BJ (cell line): ENCODE results near the gene CEP164. TPM values are rescaled to one million over a fixed set of nuclear protein-coding genes. Genes with fewer than 3 reads are reported as not detected.

Experiments
- CTCF ChIA-PET: fragments of 350-600 bp; formaldehyde crosslinking; extraction: SDS; loops from one replicate; lab custom pipeline; 2021; ENCODE audit warnings: antibody characterized with exemption, inconsistent platforms; lab: Yijun Ruan, JAX
- POLR2A ChIA-PET: fragments of 300-600 bp; sonication (Branson Sonifier 250); formaldehyde crosslinking; extraction: SDS; loops from one replicate; lab custom pipeline; 2021; ENCODE audit warnings: antibody characterized with exemption; lab: Charles Lee
- DNase-seq: peaks from one replicate; pipeline ENCODE4 v3.0.0-alpha.2; 2011; ENCODE audit warnings: low read depth
- H3K27me3 ChIP-seq: 2 replicates; pipeline ENCODE4 v1.6.0; 2011; ENCODE audit warnings: low read length; ENCODE audit not compliant: control insufficient read depth, insufficient read depth
- H3K36me3 ChIP-seq: 2 replicates; pipeline ENCODE4 v1.5.1; 2011; ENCODE audit warnings: low read length; ENCODE audit not compliant: control insufficient read depth, insufficient read depth
- H3K4me3 ChIP-seq: 2 replicates; pipeline ENCODE4 v1.5.1; 2011; ENCODE audit warnings: low read depth, mild to moderate bottlenecking, control low read depth, low read length
- CTCF ChIP-seq: IDR thresholded peaks from 2 replicates; pipeline ENCODE4 v1.5.1; 2011; ENCODE audit warnings: low read depth, mild to moderate bottlenecking, control low read depth, inconsistent platforms, low read length, moderate library complexity; ENCODE audit not compliant: insufficient read depth
- polyA plus RNA-seq: library from polyadenylated mRNA; depleted of rRNA; stranded (reverse); fragments of >200 nt; gene quantifications from 2 replicates; pipeline ENCODE4 v1.2.3, GENCODE V29; 2011

CEP164 gene
- polyA plus RNA-seq, 1 experiment: 27.4 TPM

GRCh38 chr11:117427356-117427874 lies 99.8 kb downstream of the CEP164 start:
- ChIA-PET CTCF (interaction anchor here (1.1 to 4.4 kb wide), 9 partner anchors 8 to 520 kb away, joined by 3 to 54 read pairs (median 7); no protein-coding TSS in a partner anchor), POLR2A (no interaction called here)
- no peaks in the 10 kb centered on the region for H3K36me3 ChIP-seq
- TF ChIP-seq CTCF: no peak
- H3K27me3 ChIP-seq: peaks cover 4% of the 10 kb centered on the region
- no peak overlapping the region for H3K4me3 ChIP-seq
- no peak for DNase-seq

- ChIA-PET CTCF (interaction anchor here (0.6 to 4.4 kb wide), 7 partner anchors 13 to 415 kb away, joined by 3 to 54 read pairs (median 4); no protein-coding TSS in a partner anchor), POLR2A (no interaction called here)
- H3K4me3 ChIP-seq: no peak overlapping the region
These were observed 100.7 kb downstream of the CEP164 start for GRCh38 chr11:117428186-117428855.

GRCh38 chr11:117428856-117429229 lies 101.2 kb downstream of the CEP164 start:
- no peak for DNase-seq
- Histone ChIP-seq H3K27me3 (peaks cover 2% of the 10 kb centered on the region), H3K36me3 (no peaks in the 10 kb centered on the region), H3K4me3 (no peak overlapping the region)
- ChIA-PET POLR2A (no interaction called here), CTCF (interaction anchor here (0.6 to 3.7 kb wide), 3 partner anchors 13 to 414 kb away, joined by 3 to 26 read pairs (median 3); no protein-coding TSS in a partner anchor)
- TF ChIP-seq CTCF: no peak

More at GRCh38 chr11:117428186-117428855, 100.7 kb downstream of the CEP164 start:
- H3K36me3 ChIP-seq: no peaks in the 10 kb centered on the region
- no peak for TF ChIP-seq CTCF
- no peak for DNase-seq
- H3K27me3 ChIP-seq: peaks cover 4% of the 10 kb centered on the region

GRCh38 chr11:117430293-117430955 lies 102.8 kb downstream of the CEP164 start:
- H3K4me3 ChIP-seq: no peak overlapping the region
- peaks cover 2% of the 10 kb centered on the region for H3K27me3 ChIP-seq
- no peak for DNase-seq
- no peaks in the 10 kb centered on the region for H3K36me3 ChIP-seq
- TF ChIP-seq CTCF: no peak
- ChIA-PET CTCF (interaction anchor here (1.3 kb wide), 1 partner anchor 377 kb away, joined by 4 read pairs; no protein-coding TSS in a partner anchor), POLR2A (no interaction called here)

- TF ChIP-seq CTCF: no peak
- CTCF ChIA-PET: interaction anchor here (1.3 kb wide), 1 partner anchor 376 kb away, joined by 4 read pairs; no protein-coding TSS in a partner anchor
- no peaks in the 10 kb centered on the region for H3K36me3 ChIP-seq
- H3K4me3 ChIP-seq: no peak overlapping the region
- POLR2A ChIA-PET: no interaction called here
- peaks cover 5% of the 10 kb centered on the region for H3K27me3 ChIP-seq
- DNase-seq: no peak
These were observed 103.8 kb downstream of the CEP164 start for GRCh38 chr11:117431436-117431835.
